Mucosa of rectum (tissue), 2 donors: ENCODE measurements around the gene USP24.

ENCODE experiments used
- H3K27ac ChIP-seq, 2 donors: one replicate each; pipeline ENCODE4 v1.7.0; 2013; ENCODE audit warnings: inconsistent platforms in 2 of 2, low read depth in 2 of 2, low read length in 2 of 2
- H3K27me3 ChIP-seq, 2 donors: one replicate each; pipeline ENCODE4 v1.7.0; 2013; ENCODE audit warnings: low read length in 2 of 2; ENCODE audit not compliant: control insufficient read depth in 2 of 2, insufficient read depth in 2 of 2
- H3K36me3 ChIP-seq, 2 donors: one replicate each; pipeline ENCODE4 v1.7.0; 2013; ENCODE audit warnings: low read length in 2 of 2; ENCODE audit not compliant: control insufficient read depth in 2 of 2, insufficient read depth in 2 of 2
- H3K4me1 ChIP-seq, 2 donors: one replicate each; pipeline ENCODE4 v1.7.0; 2013; ENCODE audit warnings: low read length in 2 of 2, mild to moderate bottlenecking in 1 of 2; ENCODE audit not compliant: control insufficient read depth in 2 of 2, insufficient read depth in 2 of 2
- H3K4me3 ChIP-seq, 2 donors: one replicate each; pipeline ENCODE4 v1.7.0; 2013; ENCODE audit warnings: low read length in 2 of 2
- H3K9ac ChIP-seq, 2 donors: one replicate each; pipeline ENCODE4 v1.7.0; 2013; ENCODE audit warnings: low read length in 2 of 2, low read depth in 1 of 2, mild to moderate bottlenecking in 1 of 2
- H3K9me3 ChIP-seq, 2 donors: one replicate each; pipeline ENCODE4 v1.7.0; 2013; ENCODE audit warnings: low read length in 2 of 2; ENCODE audit not compliant: control insufficient read depth in 2 of 2
- donor health status: healthy.
- donor health status: Normal muscosa, but diverticular disease.

Gene USP24

DNA sequence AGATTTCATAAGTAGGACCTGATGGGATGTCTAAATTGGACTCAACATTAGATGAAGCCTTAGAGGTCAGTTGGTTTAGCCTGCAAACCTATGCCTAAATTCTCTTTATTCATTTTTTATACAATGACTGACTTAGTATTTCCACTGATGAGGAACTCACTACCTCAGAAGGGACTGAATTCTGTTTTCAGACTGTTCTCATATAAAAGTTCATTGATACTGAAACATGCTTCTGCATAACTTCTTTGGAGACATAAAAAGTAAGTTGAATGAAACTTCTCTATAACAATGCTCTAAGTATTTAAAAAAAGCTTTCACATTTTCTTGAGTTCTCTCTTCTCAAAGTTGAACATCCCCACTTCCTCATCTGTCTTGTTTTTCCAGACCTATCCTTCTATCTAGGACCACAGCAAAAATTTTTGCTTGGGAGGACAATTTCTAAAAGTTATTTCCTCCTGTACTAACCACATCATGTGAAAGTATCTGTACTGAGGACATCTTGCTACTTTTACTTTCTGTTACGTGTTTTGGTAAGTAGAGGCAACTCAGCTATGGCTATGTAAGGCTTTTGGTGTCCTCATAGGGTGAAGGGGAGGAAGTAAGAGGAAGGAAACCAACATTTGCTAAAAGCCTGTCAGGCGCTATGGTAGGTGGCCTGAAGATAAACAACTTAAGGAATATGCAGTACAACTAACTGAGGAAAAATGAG is 64.1 kb downstream of the USP24 start:
- no peak overlapping the region for H3K9ac ChIP-seq
- H3K4me3 ChIP-seq: no peak overlapping the region
- H3K27ac ChIP-seq: no peak overlapping the region
- no peaks in the 10 kb centered on the region for H3K9me3 ChIP-seq
- H3K36me3 ChIP-seq: peaks cover 22 to 25% of the 10 kb centered on the region in 2 donors
- H3K27me3 ChIP-seq: no peaks in the 10 kb centered on the region
- H3K4me1 ChIP-seq: no peaks in the 10 kb centered on the region

DNA sequence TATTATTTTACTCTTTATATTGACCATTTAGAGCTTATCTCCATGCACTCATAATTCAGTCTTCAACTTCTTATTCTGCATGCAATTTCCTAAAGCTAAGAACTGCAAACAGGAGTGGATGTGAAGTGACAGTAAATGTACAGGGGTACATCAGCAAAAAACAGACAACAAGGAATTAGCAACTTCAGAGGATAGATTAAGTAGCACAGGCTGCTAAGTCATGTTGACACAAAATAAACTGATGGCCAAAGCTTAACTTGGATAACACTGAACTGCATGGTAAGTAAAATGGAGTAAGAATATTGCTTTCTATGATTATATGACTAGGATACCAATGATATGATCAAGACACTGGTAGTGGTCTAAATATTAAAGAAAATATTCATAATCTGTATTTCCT is 66.5 kb downstream of the USP24 start:
- Histone ChIP-seq H3K27ac (no peak overlapping the region), H3K9me3 (no peaks in the 10 kb centered on the region), H3K9ac (no peak overlapping the region), H3K27me3 (no peaks in the 10 kb centered on the region), H3K4me1 (no peaks in the 10 kb centered on the region), H3K4me3 (no peak overlapping the region), H3K36me3 (peaks cover 21 to 27% of the 10 kb centered on the region in 2 donors)

DNA sequence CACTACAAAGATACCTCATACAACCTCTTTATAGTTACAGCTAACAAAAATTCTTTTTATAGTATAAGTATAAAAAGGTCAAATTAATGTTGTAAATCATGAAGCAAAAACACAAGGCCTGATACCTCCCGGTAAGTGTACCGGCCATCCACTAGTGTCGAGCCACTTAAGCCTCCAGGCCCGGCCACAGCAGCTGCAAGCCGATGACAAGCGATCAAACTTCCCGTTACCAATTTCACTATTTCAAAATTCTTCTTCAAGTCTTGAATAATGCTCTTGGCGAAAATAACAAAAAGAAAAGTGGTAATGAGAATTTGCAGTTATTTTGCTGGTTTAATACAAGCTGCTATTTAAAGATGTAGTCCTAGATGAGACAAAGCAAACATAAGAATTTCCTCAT is 67.6 kb downstream of the USP24 start:
- Histone ChIP-seq H3K36me3 (peaks cover 24 to 29% of the 10 kb centered on the region in 2 donors), H3K27me3 (no peaks in the 10 kb centered on the region), H3K27ac (no peak overlapping the region)

DNA sequence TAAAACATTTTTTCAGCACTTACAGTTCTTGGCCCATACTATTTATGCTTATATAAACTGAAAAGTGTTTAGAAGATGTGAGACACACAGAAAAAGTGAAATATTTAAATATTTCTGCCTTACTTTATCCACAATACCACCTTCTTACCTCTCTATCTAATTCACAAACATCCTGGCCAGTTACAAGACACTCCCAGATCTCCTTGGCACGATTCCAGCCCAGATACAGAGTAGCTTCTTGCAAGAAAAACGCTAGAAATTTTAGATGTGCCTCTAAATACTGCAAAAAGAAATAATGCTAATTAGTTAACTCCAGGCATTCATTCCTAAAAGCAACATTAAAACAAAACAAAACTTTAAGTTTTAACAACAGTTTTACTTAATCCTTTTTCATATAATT is 68.4 kb downstream of the USP24 start:
- H3K36me3 ChIP-seq: peaks cover 27 to 33% of the 10 kb centered on the region in 2 donors
- H3K4me3 ChIP-seq: no peak overlapping the region
- H3K9me3 ChIP-seq: no peaks in the 10 kb centered on the region
- no peaks in the 10 kb centered on the region for H3K4me1 ChIP-seq
- H3K27me3 ChIP-seq: no peaks in the 10 kb centered on the region
- H3K9ac ChIP-seq: no peak overlapping the region
- no peak overlapping the region for H3K27ac ChIP-seq

More for the DNA sequence above, 67.6 kb downstream of the USP24 start:
- Histone ChIP-seq H3K9me3 (no peaks in the 10 kb centered on the region), H3K9ac (no peak overlapping the region), H3K4me1 (no peaks in the 10 kb centered on the region), H3K4me3 (no peak overlapping the region)

DNA sequence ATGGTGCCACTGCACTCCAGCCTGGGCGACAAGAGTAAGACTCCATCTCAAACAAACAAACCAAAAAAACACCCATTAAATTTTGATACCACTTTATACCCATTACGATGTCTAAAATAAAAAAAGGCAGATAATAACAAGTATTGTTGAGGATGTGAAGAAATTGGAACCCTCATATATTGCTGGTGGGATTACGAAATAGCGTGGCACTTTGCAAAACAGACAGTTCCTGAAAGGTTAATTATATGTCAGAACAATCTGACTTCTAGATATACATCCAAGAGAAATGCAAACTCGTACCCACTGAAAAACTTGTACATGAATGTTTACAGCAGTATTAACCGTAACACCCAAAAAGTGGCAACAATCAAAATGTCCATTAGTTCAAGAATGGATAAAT is 70.3 kb downstream of the USP24 start:
- Histone ChIP-seq H3K36me3 (peaks cover 30 to 38% of the 10 kb centered on the region in 2 donors), H3K27ac (no peak overlapping the region), H3K4me1 (no peaks in the 10 kb centered on the region), H3K4me3 (no peak overlapping the region), H3K9me3 (no peaks in the 10 kb centered on the region), H3K9ac (no peak overlapping the region), H3K27me3 (no peaks in the 10 kb centered on the region)

DNA sequence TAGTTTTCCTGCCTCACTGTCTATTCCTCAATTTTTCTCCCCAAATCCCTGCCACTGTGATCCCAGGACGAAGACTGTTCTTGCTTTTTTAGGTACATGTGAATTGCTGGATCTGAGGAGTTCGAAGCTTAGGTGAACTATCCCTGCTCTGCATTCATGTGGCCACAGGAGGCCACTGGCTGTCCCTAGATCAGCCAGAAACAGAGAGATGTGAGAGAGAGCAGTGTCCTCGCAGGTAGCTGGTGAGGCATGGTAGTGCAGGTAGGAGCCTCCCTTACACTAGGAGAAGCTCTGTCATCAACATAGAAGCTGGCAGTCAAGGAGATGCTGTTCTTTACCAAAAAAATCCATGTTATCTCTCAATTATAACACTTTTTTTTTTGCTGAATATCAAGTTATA is 71.5 kb downstream of the USP24 start:
- Histone ChIP-seq H3K4me3 (no peak overlapping the region), H3K9me3 (no peaks in the 10 kb centered on the region), H3K36me3 (peaks cover 34 to 46% of the 10 kb centered on the region in 2 donors), H3K27ac (no peak overlapping the region), H3K9ac (no peak overlapping the region), H3K27me3 (no peaks in the 10 kb centered on the region), H3K4me1 (no peaks in the 10 kb centered on the region)

DNA sequence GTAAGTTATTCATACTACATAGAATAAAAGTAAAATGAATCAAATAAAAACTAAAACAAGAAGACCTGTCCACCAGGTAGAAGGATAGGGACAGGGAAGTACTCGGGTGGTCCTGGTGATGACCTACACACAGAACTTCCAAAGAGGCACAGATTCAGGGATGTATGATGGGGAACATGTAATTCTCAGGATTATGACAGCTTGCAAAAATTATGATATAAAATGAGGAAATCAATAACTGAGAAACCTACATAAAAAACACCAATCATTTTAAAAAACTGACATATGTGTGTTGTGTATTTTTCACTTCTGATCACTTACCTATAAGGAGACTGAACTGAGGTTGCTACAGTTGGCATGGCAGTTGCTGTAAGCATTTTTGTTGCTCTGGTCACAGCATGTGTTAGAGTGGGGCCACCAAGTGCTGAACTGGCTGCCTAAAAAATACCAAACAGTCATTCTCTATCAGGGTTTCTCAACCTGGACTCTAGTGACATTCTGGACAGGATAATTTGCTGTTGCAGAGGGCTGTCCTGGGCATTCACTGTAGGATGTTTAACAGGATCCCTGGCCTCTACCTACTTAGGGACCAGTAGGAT is 73.8 kb downstream of the USP24 start:
- no peaks in the 10 kb centered on the region for H3K27me3 ChIP-seq
- no peak overlapping the region for H3K27ac ChIP-seq
- no peak overlapping the region for H3K9ac ChIP-seq
- H3K4me3 ChIP-seq: no peak overlapping the region
- H3K4me1 ChIP-seq: no peaks in the 10 kb centered on the region
- H3K9me3 ChIP-seq: no peaks in the 10 kb centered on the region
- H3K36me3 ChIP-seq: peaks cover 56 to 61% of the 10 kb centered on the region in 2 donors

DNA sequence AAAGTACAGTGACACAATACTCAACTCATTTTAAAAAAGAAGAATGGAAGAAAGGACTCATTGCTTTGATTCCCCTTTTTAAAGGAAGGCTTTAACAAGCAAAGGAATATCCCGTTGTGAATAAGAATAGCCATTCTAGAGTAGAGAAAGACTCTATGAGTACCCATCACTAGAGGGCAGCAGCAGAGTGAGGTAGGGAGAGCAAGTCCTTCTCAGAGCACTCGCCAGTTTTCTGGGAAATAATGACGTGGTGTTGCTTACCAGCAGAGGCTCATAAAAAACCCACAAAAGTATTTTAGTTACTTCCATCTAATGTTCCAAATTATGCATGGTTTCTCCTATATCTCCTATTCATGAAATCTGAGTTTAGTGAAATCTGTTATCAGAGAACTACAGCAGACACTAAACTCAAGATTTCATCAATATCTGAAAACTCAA is 74.6 kb downstream of the USP24 start:
- no peaks in the 10 kb centered on the region for H3K27me3 ChIP-seq
- H3K27ac ChIP-seq: no peak overlapping the region
- peaks cover 59 to 62% of the 10 kb centered on the region in 2 donors for H3K36me3 ChIP-seq
- H3K9me3 ChIP-seq: no peaks in the 10 kb centered on the region
- H3K9ac ChIP-seq: no peak overlapping the region
- no peak overlapping the region for H3K4me3 ChIP-seq
- no peaks in the 10 kb centered on the region for H3K4me1 ChIP-seq

DNA sequence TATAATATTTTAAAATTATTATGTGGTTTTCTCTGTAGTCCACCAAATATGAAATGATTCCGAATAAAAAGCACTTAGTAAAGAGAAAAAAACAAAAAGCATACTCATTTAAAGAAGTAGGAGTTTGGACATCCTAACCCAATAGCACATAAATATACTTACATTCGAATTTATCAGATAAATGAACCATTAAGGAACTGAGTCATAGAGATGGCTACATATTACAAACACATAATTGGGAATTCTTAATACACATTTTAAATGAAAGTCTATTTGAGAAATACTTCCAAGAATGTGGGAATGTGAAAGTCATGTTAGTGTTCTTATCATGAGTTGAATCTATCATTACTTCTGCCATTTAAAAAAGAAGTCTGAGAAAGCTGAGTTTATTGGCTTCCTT is 75.0 kb downstream of the USP24 start:
- Histone ChIP-seq H3K27ac (no peak overlapping the region), H3K36me3 (peaks cover 58 to 64% of the 10 kb centered on the region in 2 donors), H3K27me3 (no peaks in the 10 kb centered on the region), H3K4me3 (no peak overlapping the region), H3K9me3 (no peaks in the 10 kb centered on the region), H3K4me1 (no peaks in the 10 kb centered on the region), H3K9ac (no peak overlapping the region)

DNA sequence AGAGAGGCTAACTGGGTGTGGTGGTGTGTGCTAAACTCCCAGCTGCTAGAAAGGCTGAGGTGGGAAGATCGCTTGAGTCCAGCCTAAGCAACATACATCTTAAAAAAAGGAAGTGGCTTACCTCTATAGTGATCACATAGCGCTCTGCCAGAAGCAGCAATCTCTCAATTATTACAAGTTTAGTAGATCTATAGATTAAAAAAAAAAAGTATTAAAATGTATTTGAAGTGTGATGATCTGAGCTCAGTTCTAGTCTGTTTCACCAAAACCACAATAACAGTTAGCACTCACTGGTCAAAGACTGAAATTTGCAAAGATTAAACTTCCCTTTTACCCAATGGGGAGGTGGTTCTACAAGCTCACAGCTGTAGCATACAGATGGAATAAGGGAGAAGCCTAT is 76.3 kb downstream of the USP24 start:
- H3K4me3 ChIP-seq: no peak overlapping the region
- H3K9ac ChIP-seq: no peak overlapping the region
- H3K4me1 ChIP-seq: no peaks in the 10 kb centered on the region
- H3K9me3 ChIP-seq: no peaks in the 10 kb centered on the region
- H3K27ac ChIP-seq: no peak overlapping the region
- peaks cover 60 to 67% of the 10 kb centered on the region in 2 donors for H3K36me3 ChIP-seq
- H3K27me3 ChIP-seq: no peaks in the 10 kb centered on the region
